ENCODE data around the gene ZNF620.

DNA sequence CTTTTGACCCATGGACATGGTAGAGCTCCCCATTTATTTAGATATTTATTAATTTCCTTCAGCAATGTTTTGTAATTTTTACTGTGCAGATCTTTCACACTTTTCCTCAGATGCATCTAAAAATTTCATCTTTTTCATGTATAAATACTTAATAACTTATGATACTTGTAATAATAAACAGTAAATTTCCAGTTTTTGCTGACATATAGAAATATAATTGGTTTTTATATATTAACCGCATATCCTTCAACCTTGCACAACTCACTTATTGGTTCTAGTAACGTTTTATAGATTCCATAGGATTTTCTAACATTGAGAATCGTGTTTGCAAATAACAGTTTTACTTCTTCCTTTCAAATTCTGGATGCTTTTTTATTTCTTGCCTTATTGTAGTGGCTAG, 15.4 kb downstream of the ZNF620 start:
- TF ChIP-seq, protein P1, sequence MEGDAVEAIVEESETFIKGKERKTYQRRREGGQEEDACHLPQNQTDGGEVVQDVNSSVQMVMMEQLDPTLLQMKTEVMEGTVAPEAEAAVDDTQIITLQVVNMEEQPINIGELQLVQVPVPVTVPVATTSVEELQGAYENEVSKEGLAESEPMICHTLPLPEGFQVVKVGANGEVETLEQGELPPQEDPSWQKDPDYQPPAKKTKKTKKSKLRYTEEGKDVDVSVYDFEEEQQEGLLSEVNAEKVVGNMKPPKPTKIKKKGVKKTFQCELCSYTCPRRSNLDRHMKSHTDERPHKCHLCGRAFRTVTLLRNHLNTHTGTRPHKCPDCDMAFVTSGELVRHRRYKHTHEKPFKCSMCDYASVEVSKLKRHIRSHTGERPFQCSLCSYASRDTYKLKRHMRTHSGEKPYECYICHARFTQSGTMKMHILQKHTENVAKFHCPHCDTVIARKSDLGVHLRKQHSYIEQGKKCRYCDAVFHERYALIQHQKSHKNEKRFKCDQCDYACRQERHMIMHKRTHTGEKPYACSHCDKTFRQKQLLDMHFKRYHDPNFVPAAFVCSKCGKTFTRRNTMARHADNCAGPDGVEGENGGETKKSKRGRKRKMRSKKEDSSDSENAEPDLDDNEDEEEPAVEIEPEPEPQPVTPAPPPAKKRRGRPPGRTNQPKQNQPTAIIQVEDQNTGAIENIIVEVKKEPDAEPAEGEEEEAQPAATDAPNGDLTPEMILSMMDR (IDR thresholded peaks at IDR 0.05): no peak
- no peak for TF ChIP-seq POLR2A (IDR thresholded peaks at IDR 0.05)

Measured in suprapubic skin (tissue), 3 donors.